KMS-11 (cell line): ENCODE measurements around the gene ORM1.
"Not testable (repeated sequence)": the region's sequence is repeated elsewhere in the genome, so short reads cannot be mapped to it uniquely, and the experiment has no call there.

Experiments
- H2AFZ ChIP-seq: fragments of 200-600 bp; sonication (generic); 2 replicates; pipeline ENCODE4 v1.6.1; 2016; ENCODE audit warnings: antibody characterized with exemption, mixed run types, low read depth
- H3K27ac ChIP-seq: fragments of 200-600 bp; sonication (generic); 2 replicates; pipeline ENCODE4 v1.6.1; 2016; ENCODE audit warnings: mild to moderate bottlenecking, mixed run types
- H3K27me3 ChIP-seq: fragments of 200-600 bp; sonication (generic); 2 replicates; pipeline ENCODE4 v1.6.1; 2017; ENCODE audit warnings: mild to moderate bottlenecking, low read depth, mixed run types, moderate library complexity; ENCODE audit not compliant: insufficient read depth
- H3K36me3 ChIP-seq: fragments of 200-600 bp; sonication (generic); 2 replicates; pipeline ENCODE4 v1.6.1; 2017; ENCODE audit warnings: mild to moderate bottlenecking, mixed run types; ENCODE audit not compliant: insufficient read depth
- H3K4me1 ChIP-seq: fragments of 200-600 bp; sonication (generic); 2 replicates; pipeline ENCODE4 v1.6.1; 2016; ENCODE audit warnings: mild to moderate bottlenecking, low read depth, mixed run types; ENCODE audit not compliant: poor library complexity, severe bottlenecking
- H3K4me2 ChIP-seq: fragments of 200-600 bp; sonication (generic); 2 replicates; pipeline ENCODE4 v1.7.0; 2016; ENCODE audit warnings: mild to moderate bottlenecking, mixed run types
- H3K4me3 ChIP-seq: fragments of 200-600 bp; sonication (generic); IDR thresholded peaks from 2 replicates; pipeline ENCODE4 v1.6.1; 2017; ENCODE audit warnings: low read depth, low read length, mixed read lengths; ENCODE audit not compliant: insufficient read depth
- H3K79me2 ChIP-seq: fragments of 200-600 bp; sonication (generic); 2 replicates; pipeline ENCODE4 v1.6.1; 2016; ENCODE audit warnings: low read depth, mixed run types; ENCODE audit not compliant: insufficient read depth
- H3K9ac ChIP-seq: fragments of 200-600 bp; sonication (generic); 2 replicates; pipeline ENCODE4 v1.6.1; 2016; ENCODE audit warnings: mild to moderate bottlenecking, mixed run types
- H4K20me1 ChIP-seq: fragments of 200-600 bp; sonication (generic); 2 replicates; pipeline ENCODE4 v1.6.1; 2016; ENCODE audit warnings: mild to moderate bottlenecking, mixed run types; ENCODE audit not compliant: insufficient read depth
- CTCF ChIP-seq: fragments of 200-600 bp; sonication (generic); conservative IDR thresholded peaks from 2 replicates; pipeline ENCODE4 v1.6.1; 2017; ENCODE audit warnings: low read depth, mild to moderate bottlenecking, antibody characterized with exemption, low read length, moderate library complexity, mixed read lengths

Gene ORM1

GRCh38 chr9:114327749-114328148 is 4.9 kb downstream of the ORM1 start:
- peaks cover 4% of the 10 kb centered on the region; the same call in 1 of the 2 replicates for H3K27me3 ChIP-seq

GRCh38 chr9:114328357-114328820 is 5.5 kb downstream of the ORM1 start:
- H3K27me3 ChIP-seq, H3K79me2 ChIP-seq, H2AFZ ChIP-seq, H3K36me3 ChIP-seq, H3K4me2 ChIP-seq, H3K4me1 ChIP-seq, H3K4me3 ChIP-seq, H3K9ac ChIP-seq, H4K20me1 ChIP-seq, H3K27ac ChIP-seq: not testable (repeated sequence)

More at GRCh38 chr9:114327749-114328148, 4.9 kb downstream of the ORM1 start:
- Histone ChIP-seq H3K4me3 (no peak overlapping the region), H3K9ac (no peak overlapping the region), H2AFZ (no peak overlapping the region), H3K27ac (no peak overlapping the region), H3K4me1 (no peaks in the 10 kb centered on the region), H4K20me1 (no peaks in the 10 kb centered on the region), H3K4me2 (no peak overlapping the region), H3K79me2 (no peaks in the 10 kb centered on the region), H3K36me3 (no peaks in the 10 kb centered on the region)
- TF ChIP-seq CTCF: no peak

- H3K79me2 ChIP-seq, H3K4me1 ChIP-seq, H3K4me2 ChIP-seq, H2AFZ ChIP-seq, H3K9ac ChIP-seq, H4K20me1 ChIP-seq, H3K27ac ChIP-seq, H3K27me3 ChIP-seq, H3K4me3 ChIP-seq, H3K36me3 ChIP-seq: not testable (repeated sequence)
Measured at GRCh38 chr9:114328937-114329624, 6.2 kb downstream of the ORM1 start.

GRCh38 chr9:114329625-114330022 is 6.7 kb downstream of the ORM1 start, which contains the start of gene ORM2:
Gene ORM2, plus strand, starts transcription at chr9:114329869. Its CDS starts 36 bp downstream, at chr9:114329905.
- not testable (repeated sequence) for H3K79me2 ChIP-seq, H3K4me2 ChIP-seq, H3K9ac ChIP-seq, H3K4me1 ChIP-seq, H4K20me1 ChIP-seq, H3K27me3 ChIP-seq, H3K27ac ChIP-seq, H3K36me3 ChIP-seq, H2AFZ ChIP-seq, H3K4me3 ChIP-seq

GRCh38 chr9:114330636-114331035 is 7.7 kb downstream of the ORM1 start:
- H3K9ac ChIP-seq: no peak overlapping the region
- H4K20me1 ChIP-seq: no peaks in the 10 kb centered on the region
- H3K79me2 ChIP-seq: no peaks in the 10 kb centered on the region
- TF ChIP-seq CTCF: no peak
- no peak overlapping the region for H3K4me2 ChIP-seq
- H3K27ac ChIP-seq: no peak overlapping the region
- peaks cover 4% of the 10 kb centered on the region; the same call in 1 of the 2 replicates for H3K27me3 ChIP-seq
- H3K4me3 ChIP-seq: no peak overlapping the region
- no peaks in the 10 kb centered on the region for H3K4me1 ChIP-seq
- no peaks in the 10 kb centered on the region for H3K36me3 ChIP-seq
- H2AFZ ChIP-seq: no peak overlapping the region

GRCh38 chr9:114331229-114332195 is 8.6 kb downstream of the ORM1 start:
- not testable (repeated sequence) for H3K4me3 ChIP-seq, H3K27ac ChIP-seq, H3K27me3 ChIP-seq, H2AFZ ChIP-seq, H3K79me2 ChIP-seq, H3K4me2 ChIP-seq, H3K9ac ChIP-seq, H4K20me1 ChIP-seq, H3K4me1 ChIP-seq, H3K36me3 ChIP-seq

- not testable (repeated sequence) for H3K27ac ChIP-seq, H3K4me3 ChIP-seq, H3K36me3 ChIP-seq, H2AFZ ChIP-seq, H3K79me2 ChIP-seq, H3K4me2 ChIP-seq, H3K4me1 ChIP-seq, H3K9ac ChIP-seq, H4K20me1 ChIP-seq, H3K27me3 ChIP-seq
Measured at GRCh38 chr9:114332474-114333040, 9.7 kb downstream of the ORM1 start.

GRCh38 chr9:114333718-114334117 is 10.8 kb downstream of the ORM1 start:
- H3K27ac ChIP-seq, H3K4me1 ChIP-seq, H3K36me3 ChIP-seq, H2AFZ ChIP-seq, H3K4me2 ChIP-seq, H3K9ac ChIP-seq, H4K20me1 ChIP-seq, H3K79me2 ChIP-seq, H3K27me3 ChIP-seq, H3K4me3 ChIP-seq: not testable (repeated sequence)
